Measurements from ENCODE around the gene DDAH2. TPM values are rescaled to one million over a fixed set of nuclear protein-coding genes. Genes with fewer than 3 reads are reported as not detected.
A peak's percentile ranks its signal among the peaks of the same experiment; 100 is the strongest.

DDAH2 gene
- total RNA-seq, 1 donor from 2014 or later, result 150 TPM

GRCh38 chr6:31734247-31734820 is 5.2 kb upstream of the DDAH2 start:
- intact Hi-C loops (cut with DNase I), result loop anchor here (2.0 to 10.0 kb wide), 3 partner anchors 92 to 420 kb away; partner anchors contain the start of genes ATP6V1G2, HSPA1B, NFKBIL1 and PPT2
- H3K36me3 ChIP-seq, result peaks cover 33 to 37% of the 10 kb centered on the region in 2 donors
- no peak for TF ChIP-seq CTCF (IDR thresholded peaks at IDR 0.05)
- no peaks in the 10 kb centered on the region for H3K9me3 ChIP-seq
- peaks cover 18 to 31% of the 10 kb centered on the region in 2 donors for H3K4me1 ChIP-seq
- H3K4me3 ChIP-seq, result peak overlapping the region; percentile 67 to 75
- no peaks in the 10 kb centered on the region for H3K27me3 ChIP-seq
- DNase-seq (ENCODE audit: low spot score in 2 of 2), result no peak
- H3K27ac ChIP-seq, result peak overlapping the region; percentile 91 to 94

- no peaks in the 10 kb centered on the region for H3K9me3 ChIP-seq
- H3K4me1 ChIP-seq, result peaks cover 20 to 29% of the 10 kb centered on the region in 2 donors
- no peak for TF ChIP-seq CTCF (IDR thresholded peaks at IDR 0.05)
- H3K27me3 ChIP-seq, result no peaks in the 10 kb centered on the region
- intact Hi-C loops (cut with DNase I), result loop anchor here (2.0 to 10.0 kb wide), 3 partner anchors 93 to 421 kb away; partner anchors contain the start of genes ATP6V1G2, HSPA1B, NFKBIL1 and PPT2
- H3K4me3 ChIP-seq, result peak overlapping the region; percentile 67 to 75
- no peak for DNase-seq (ENCODE audit: low spot score in 2 of 2)
- H3K27ac ChIP-seq, result peak overlapping the region; percentile 91 to 94
- peaks cover 33 to 37% of the 10 kb centered on the region in 2 donors for H3K36me3 ChIP-seq
Observed at GRCh38 chr6:31733734-31734133, 4.6 kb upstream of the DDAH2 start.

GRCh38 chr6:31732029-31732428 is 2.9 kb upstream of the DDAH2 start:
- Histone ChIP-seq H3K9me3 (no peaks in the 10 kb centered on the region), H3K36me3 (peaks cover 40 to 44% of the 10 kb centered on the region in 2 donors), H3K4me3 (no peak overlapping the region), H3K27ac (no peak overlapping the region), H3K27me3 (no peaks in the 10 kb centered on the region), H3K4me1 (peaks cover 26 to 36% of the 10 kb centered on the region in 2 donors)
- intact Hi-C loops (cut with DNase I), result loop anchor here (5.0 to 10.0 kb wide), 2 partner anchors 185 to 423 kb away; partner anchors contain the start of genes ATP6V1G2, NFKBIL1, PPT2 and PRRT1
- no peak for TF ChIP-seq CTCF (IDR thresholded peaks at IDR 0.05)
- no peak for DNase-seq (ENCODE audit: low spot score in 2 of 2)

- no peak for DNase-seq (ENCODE audit: low spot score in 2 of 2)
- Histone ChIP-seq H3K27me3 (no peaks in the 10 kb centered on the region), H3K36me3 (peaks cover 52 to 58% of the 10 kb centered on the region in 2 donors), H3K27ac (peak overlapping the region; percentile 95 to 99), H3K4me1 (peaks cover 22 to 32% of the 10 kb centered on the region in 2 donors), H3K9me3 (no peaks in the 10 kb centered on the region), H3K4me3 (peak overlapping the region; percentile 69 to 96)
- intact Hi-C loops (cut with DNase I), result loop anchor here (5.0 to 10.0 kb wide), 2 partner anchors 183 to 424 kb away; partner anchors contain the start of genes ATP6V1G2, NFKBIL1, PPT2 and PRRT1
- TF ChIP-seq CTCF (IDR thresholded peaks at IDR 0.05), result no peak
Observed at GRCh38 chr6:31730631-31731086, 1.6 kb upstream of the DDAH2 start.

- peaks cover 22 to 32% of the 10 kb centered on the region in 2 donors for H3K4me1 ChIP-seq
- peak overlapping the region; percentile 69 to 96 for H3K4me3 ChIP-seq
- no peaks in the 10 kb centered on the region for H3K27me3 ChIP-seq
- H3K9me3 ChIP-seq, result no peaks in the 10 kb centered on the region
- intact Hi-C loops (cut with DNase I), result loop anchor here (1.0 to 10.0 kb wide), 8 partner anchors 9 to 425 kb away; partner anchors contain the start of genes ABHD16A, ATP6V1G2, CSNK2B and LY6G5C
- peak in 1 of 3 experiments; percentile 15 for TF ChIP-seq CTCF (IDR thresholded peaks at IDR 0.05)
- peaks cover 52 to 58% of the 10 kb centered on the region in 2 donors for H3K36me3 ChIP-seq
- DNase-seq (ENCODE audit: low spot score in 2 of 2), result peak; percentile 65 to 94
- peak overlapping the region; percentile 95 to 99 for H3K27ac ChIP-seq
Observed at GRCh38 chr6:31729979-31730630, 1.0 kb upstream of the DDAH2 start.
